ENCODE measurements around the gene CBLB.

DNA sequence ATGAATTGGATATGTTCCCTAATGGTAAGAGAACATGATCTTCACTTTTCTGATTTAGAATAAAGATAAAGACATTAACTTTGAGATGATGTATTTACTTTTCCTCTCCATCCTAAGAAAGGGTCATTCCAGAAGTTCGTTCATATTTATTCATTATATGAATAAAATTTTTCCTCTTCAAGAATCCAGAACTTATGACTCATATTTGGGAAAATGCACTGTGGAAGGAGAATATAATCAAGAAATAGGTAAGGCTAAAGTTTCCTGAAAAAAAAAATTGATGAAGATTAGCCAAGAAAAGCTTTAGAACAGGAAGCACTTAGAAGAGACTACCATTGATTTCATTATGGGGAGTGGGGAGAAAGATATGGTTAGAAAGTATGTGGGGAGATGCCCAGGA is 36.5 kb upstream of the CBLB start:
- TF ChIP-seq, protein P1, sequence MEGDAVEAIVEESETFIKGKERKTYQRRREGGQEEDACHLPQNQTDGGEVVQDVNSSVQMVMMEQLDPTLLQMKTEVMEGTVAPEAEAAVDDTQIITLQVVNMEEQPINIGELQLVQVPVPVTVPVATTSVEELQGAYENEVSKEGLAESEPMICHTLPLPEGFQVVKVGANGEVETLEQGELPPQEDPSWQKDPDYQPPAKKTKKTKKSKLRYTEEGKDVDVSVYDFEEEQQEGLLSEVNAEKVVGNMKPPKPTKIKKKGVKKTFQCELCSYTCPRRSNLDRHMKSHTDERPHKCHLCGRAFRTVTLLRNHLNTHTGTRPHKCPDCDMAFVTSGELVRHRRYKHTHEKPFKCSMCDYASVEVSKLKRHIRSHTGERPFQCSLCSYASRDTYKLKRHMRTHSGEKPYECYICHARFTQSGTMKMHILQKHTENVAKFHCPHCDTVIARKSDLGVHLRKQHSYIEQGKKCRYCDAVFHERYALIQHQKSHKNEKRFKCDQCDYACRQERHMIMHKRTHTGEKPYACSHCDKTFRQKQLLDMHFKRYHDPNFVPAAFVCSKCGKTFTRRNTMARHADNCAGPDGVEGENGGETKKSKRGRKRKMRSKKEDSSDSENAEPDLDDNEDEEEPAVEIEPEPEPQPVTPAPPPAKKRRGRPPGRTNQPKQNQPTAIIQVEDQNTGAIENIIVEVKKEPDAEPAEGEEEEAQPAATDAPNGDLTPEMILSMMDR (IDR thresholded peaks at IDR 0.05; ENCODE audit: insufficient read depth, low read depth, low read length) = no peak
- TF ChIP-seq EZH2 (IDR thresholded peaks at IDR 0.05; ENCODE audit: insufficient read depth, low read length) = no peak

Measured in astrocyte (in vitro differentiated cells and primary cell).